ENCODE measurements around the gene BEST1. TPM values are rescaled to one million over a fixed set of nuclear protein-coding genes. Genes with fewer than 3 reads are reported as not detected.

The BEST1 gene
- total RNA-seq, 1 donor from 2014 or later, result 1.1 TPM

- DNase-seq (ENCODE audit: low spot score in 2 of 2, unreplicated experiment in 2 of 2), result no peak
- Mint-ChIP-seq H3K27me3 (ENCODE audit: low read depth) (peaks cover 2% of the 10 kb centered on the region), H3K27ac (no peak overlapping the region), H3K4me1 (peaks cover 21% of the 10 kb centered on the region), H3K4me3 (no peak overlapping the region), H3K9me3 (peaks cover 7% of the 10 kb centered on the region), H3K36me3 (no peaks in the 10 kb centered on the region)
- TF ChIP-seq CTCF (IDR thresholded peaks at IDR 0.05; ENCODE audit: unreplicated experiment), result no peak
These were observed 21.5 kb upstream of the BEST1 start for GRCh38 chr11:61928606-61929005.

GRCh38 chr11:61930933-61931332 lies 19.2 kb upstream of the BEST1 start:
- TF ChIP-seq CTCF (IDR thresholded peaks at IDR 0.05; ENCODE audit: unreplicated experiment), result no peak
- Mint-ChIP-seq H3K36me3 (no peaks in the 10 kb centered on the region), H3K4me1 (peaks cover 4% of the 10 kb centered on the region), H3K4me3 (no peak overlapping the region), H3K27me3 (ENCODE audit: low read depth) (peaks cover 2% of the 10 kb centered on the region), H3K9me3 (peaks cover 9% of the 10 kb centered on the region), H3K27ac (no peak overlapping the region)
- no peak for DNase-seq (ENCODE audit: low spot score in 2 of 2, unreplicated experiment in 2 of 2)

- H3K4me1 Mint-ChIP-seq, result no peaks in the 10 kb centered on the region
- peaks cover 32% of the 10 kb centered on the region for H3K9me3 Mint-ChIP-seq
- H3K27me3 Mint-ChIP-seq (ENCODE audit: low read depth), result peaks cover 2% of the 10 kb centered on the region
- DNase-seq (ENCODE audit: low spot score in 2 of 2, unreplicated experiment in 2 of 2), result no peak
- H3K36me3 Mint-ChIP-seq, result no peaks in the 10 kb centered on the region
- H3K4me3 Mint-ChIP-seq, result no peak overlapping the region
- no peak overlapping the region for H3K27ac Mint-ChIP-seq
- no peak for TF ChIP-seq CTCF (IDR thresholded peaks at IDR 0.05; ENCODE audit: unreplicated experiment)
These were observed 14.3 kb upstream of the BEST1 start for GRCh38 chr11:61935861-61936260.

DNA sequence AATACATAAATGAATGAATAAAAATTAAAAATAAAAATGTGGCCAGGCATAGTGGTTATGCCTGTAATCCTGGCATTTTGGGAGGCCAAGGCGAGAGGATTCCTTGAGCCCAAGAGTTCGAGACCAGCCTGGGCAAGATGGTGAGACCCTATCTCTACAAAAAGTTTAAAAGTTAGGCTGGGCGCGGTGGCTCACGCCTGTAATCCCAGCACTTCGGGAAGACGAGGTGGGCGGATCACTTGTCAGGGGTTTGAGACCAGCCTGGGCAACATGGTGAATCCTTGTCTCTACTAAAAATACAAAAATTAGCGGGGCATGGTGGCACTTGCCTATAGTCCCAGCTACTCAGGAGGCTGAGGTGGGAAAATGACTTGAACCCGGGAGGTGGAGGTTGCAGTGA lies 9.7 kb upstream of the BEST1 start:
- DNase-seq (ENCODE audit: low spot score in 2 of 2, unreplicated experiment in 2 of 2), result no peak
- Mint-ChIP-seq H3K4me3 (no peak overlapping the region), H3K4me1 (no peaks in the 10 kb centered on the region), H3K9me3 (peaks cover 25% of the 10 kb centered on the region), H3K27ac (no peak overlapping the region), H3K27me3 (ENCODE audit: low read depth) (no peaks in the 10 kb centered on the region), H3K36me3 (no peaks in the 10 kb centered on the region)
- TF ChIP-seq CTCF (IDR thresholded peaks at IDR 0.05; ENCODE audit: unreplicated experiment), result no peak

DNA sequence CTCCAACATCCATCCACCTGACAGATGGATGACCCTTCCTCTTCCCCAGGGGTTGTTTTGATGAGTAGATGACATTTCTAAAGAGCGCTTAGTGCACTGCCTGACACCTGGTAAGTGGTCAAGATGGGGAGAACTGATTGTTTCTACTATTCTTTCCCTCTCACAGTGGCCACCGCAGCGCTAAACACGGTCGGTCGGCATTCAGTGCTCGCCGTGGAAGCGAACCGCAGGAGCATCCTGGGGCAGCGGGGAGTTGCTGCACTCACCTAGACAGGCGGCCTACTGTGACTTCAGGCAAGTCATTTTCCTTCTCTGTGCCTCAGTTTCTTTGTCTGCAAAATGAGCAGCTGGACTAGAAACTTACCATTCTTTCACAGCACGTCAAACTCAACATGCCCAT lies 5.0 kb upstream of the BEST1 start:
- no peaks in the 10 kb centered on the region for H3K9me3 Mint-ChIP-seq
- no peak for DNase-seq (ENCODE audit: low spot score in 2 of 2, unreplicated experiment in 2 of 2)
- no peaks in the 10 kb centered on the region for H3K36me3 Mint-ChIP-seq
- peaks cover 20% of the 10 kb centered on the region for H3K4me1 Mint-ChIP-seq
- no peak for TF ChIP-seq CTCF (IDR thresholded peaks at IDR 0.05; ENCODE audit: unreplicated experiment)
- no peak overlapping the region for H3K4me3 Mint-ChIP-seq
- H3K27ac Mint-ChIP-seq, result no peak overlapping the region
- no peaks in the 10 kb centered on the region for H3K27me3 Mint-ChIP-seq (ENCODE audit: low read depth)

DNA sequence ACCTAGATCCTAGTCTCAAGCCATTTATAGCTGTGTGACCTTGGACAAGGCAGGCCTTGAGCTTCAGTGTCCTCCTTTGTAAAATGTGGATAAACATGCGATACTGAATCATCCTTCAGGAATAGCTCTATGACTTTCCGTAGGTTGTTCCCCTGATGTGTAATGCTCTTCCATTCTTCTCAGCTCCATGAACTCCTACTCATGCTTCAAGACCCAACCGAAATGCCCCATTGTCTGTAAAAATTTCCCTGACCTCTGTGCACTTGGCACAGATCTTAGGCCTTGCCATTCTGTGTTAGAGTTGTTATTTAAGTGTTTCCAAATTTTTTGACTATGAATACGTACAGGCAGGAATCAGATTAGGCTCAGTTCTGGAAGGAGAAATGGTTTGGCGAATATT lies 3.3 kb upstream of the BEST1 start:
- H3K4me3 Mint-ChIP-seq, result no peak overlapping the region
- no peaks in the 10 kb centered on the region for H3K27me3 Mint-ChIP-seq (ENCODE audit: low read depth)
- no peak for TF ChIP-seq CTCF (IDR thresholded peaks at IDR 0.05; ENCODE audit: unreplicated experiment)
- DNase-seq (ENCODE audit: low spot score in 2 of 2, unreplicated experiment in 2 of 2), result no peak
- no peaks in the 10 kb centered on the region for H3K36me3 Mint-ChIP-seq
- peaks cover 20% of the 10 kb centered on the region for H3K4me1 Mint-ChIP-seq
- H3K9me3 Mint-ChIP-seq, result no peaks in the 10 kb centered on the region
- H3K27ac Mint-ChIP-seq, result peak overlapping the region; percentile 17
